ENCODE measurements around the gene DSTYK.

DNA sequence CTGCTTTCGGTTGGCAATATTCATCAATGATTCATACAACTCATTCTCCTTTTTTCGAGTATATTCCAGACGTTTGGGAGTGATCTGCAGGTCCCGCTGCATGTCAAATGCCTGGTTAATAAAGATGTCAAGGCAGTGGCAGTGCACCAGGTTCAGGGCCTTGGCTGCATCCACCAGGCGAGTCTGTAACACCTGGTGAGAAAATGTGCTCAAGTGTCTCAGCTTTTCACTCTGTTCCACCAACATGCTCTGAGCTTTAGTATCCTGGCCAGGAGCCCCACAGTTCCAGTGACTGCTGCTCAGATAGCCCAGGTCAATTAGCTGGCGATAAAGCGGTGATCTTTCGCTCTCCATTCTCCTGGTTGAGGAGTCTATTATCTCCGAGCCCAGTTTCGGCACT, 42.3 kb downstream of the DSTYK start:
- TF ChIP-seq CTCF (IDR thresholded peaks at IDR 0.05) (no peak), POLR2A (IDR thresholded peaks at IDR 0.05) (no peak)
